Gastrocnemius medialis (tissue), 4 donors: ENCODE measurements around the gene RNF6.

ENCODE experiments used
- CTCF ChIP-seq, 5 experiments: fragments of 450-650 bp in 3 of 5; fragments of 200-600 bp in 2 of 5; sonication (generic) in 2 of 5; IDR thresholded peaks in 4 of 5; conservative IDR thresholded peaks in 1 of 5; 1 replicate in 4 of 5; 2 replicates in 1 of 5; pipeline ENCODE4 v1.5.1; 2016 to 2019; ENCODE audit warnings: antibody characterized with exemption in 5 of 5, mild to moderate bottlenecking in 3 of 5, moderate library complexity in 3 of 5
- POLR2A ChIP-seq, 2 donors: fragments of 450-650 bp; IDR thresholded peaks; one replicate each; pipeline ENCODE4 v1.6.1; 2017; ENCODE audit warnings: antibody characterized with exemption in 2 of 2, mild to moderate bottlenecking in 2 of 2, moderate library complexity in 2 of 2

- TF ChIP-seq POLR2A (IDR thresholded peaks at IDR 0.05) = no peak
- no peak for TF ChIP-seq CTCF (IDR thresholded peaks at IDR 0.05 in 4 of 5, conservative IDR thresholded peaks at IDR 0.05 in 1 of 5)
Observed at GRCh38 chr13:26259634-26260033, 37.5 kb upstream of the RNF6 start.
